Upper lobe of right lung (tissue), 1 donor: ENCODE measurements around the gene HMCN1. TPM values are rescaled to one million over a fixed set of nuclear protein-coding genes. Genes with fewer than 3 reads are reported as not detected.

Experiments
- ATAC-seq: fragments of 200-7000 bp; cut with Tn5 transposase; one replicate; pipeline ENCODE4 v1.9.1; 2020; ENCODE audit warnings: mild to moderate bottlenecking, moderate library complexity
- DNase-seq: peaks from one replicate; pipeline ENCODE4 v3.0.0-alpha.2; 2020
- H3K27ac ChIP-seq: fragments of 200-600 bp; one replicate; pipeline ENCODE4 v1.8.0; 2022
- H3K27me3 ChIP-seq: fragments of 200-600 bp; one replicate; pipeline ENCODE4 v1.8.0; 2022; ENCODE audit warnings: mild to moderate bottlenecking
- H3K36me3 ChIP-seq: fragments of 200-600 bp; one replicate; pipeline ENCODE4 v1.8.0; 2022
- H3K4me1 ChIP-seq: fragments of 200-600 bp; one replicate; pipeline ENCODE4 v1.8.0; 2022
- H3K4me3 ChIP-seq: fragments of 200-600 bp; one replicate; pipeline ENCODE4 v1.8.0; 2022; ENCODE audit warnings: mild to moderate bottlenecking
- H3K9me3 ChIP-seq: fragments of 200-600 bp; one replicate; pipeline ENCODE4 v1.8.0; 2022
- intact Hi-C: fragments of 100-400 bp; cut with DNase I; formaldehyde crosslinking; loops from one replicate; pipeline ENCODE4 v1.11.0; 2022
- total RNA-seq: library from RNA; stranded (reverse); fragmentation: NEBNext Ultra II Directional; extraction: Animal tissue kit (Norgen Biotek cat#: 25700); gene quantifications from one replicate; pipeline ENCODE4 v1.2.1, GENCODE V29; 2021
- TF ChIP-seq, protein P1 (sequence below): fragments of 200-600 bp; IDR thresholded peaks from one replicate; pipeline ENCODE4 v1.8.0; 2022; ENCODE audit warnings: antibody characterized with exemption
- donor health status: DM: no; HTN: yes; CAD: no; lungs with severe emphysema.

Gene HMCN1
- total RNA-seq, 1 donor from 2014 or later = 45.4 TPM

DNA sequence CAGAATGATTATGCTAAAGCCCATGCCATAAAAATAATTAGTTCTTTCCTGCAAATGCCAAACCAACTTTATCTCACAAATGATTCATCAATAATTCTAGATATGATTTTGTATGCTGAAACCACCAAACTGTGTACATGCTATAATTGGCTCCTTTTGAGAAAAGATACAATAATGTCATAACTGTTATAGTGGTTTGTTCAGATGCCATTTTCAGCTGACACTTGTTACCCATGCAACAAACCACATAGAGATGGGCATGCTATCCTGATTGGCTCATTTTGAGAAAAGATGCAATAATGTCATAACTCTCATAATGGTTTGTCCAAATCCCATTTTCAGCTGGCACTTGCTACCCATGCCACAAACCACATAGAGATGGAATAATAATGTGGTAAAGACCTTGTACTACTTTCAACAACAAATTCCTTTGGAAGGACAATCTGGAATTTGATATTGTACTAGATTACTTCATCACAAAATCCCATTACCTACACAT is 357.1 kb downstream of the HMCN1 start:
- TF ChIP-seq, protein P1, sequence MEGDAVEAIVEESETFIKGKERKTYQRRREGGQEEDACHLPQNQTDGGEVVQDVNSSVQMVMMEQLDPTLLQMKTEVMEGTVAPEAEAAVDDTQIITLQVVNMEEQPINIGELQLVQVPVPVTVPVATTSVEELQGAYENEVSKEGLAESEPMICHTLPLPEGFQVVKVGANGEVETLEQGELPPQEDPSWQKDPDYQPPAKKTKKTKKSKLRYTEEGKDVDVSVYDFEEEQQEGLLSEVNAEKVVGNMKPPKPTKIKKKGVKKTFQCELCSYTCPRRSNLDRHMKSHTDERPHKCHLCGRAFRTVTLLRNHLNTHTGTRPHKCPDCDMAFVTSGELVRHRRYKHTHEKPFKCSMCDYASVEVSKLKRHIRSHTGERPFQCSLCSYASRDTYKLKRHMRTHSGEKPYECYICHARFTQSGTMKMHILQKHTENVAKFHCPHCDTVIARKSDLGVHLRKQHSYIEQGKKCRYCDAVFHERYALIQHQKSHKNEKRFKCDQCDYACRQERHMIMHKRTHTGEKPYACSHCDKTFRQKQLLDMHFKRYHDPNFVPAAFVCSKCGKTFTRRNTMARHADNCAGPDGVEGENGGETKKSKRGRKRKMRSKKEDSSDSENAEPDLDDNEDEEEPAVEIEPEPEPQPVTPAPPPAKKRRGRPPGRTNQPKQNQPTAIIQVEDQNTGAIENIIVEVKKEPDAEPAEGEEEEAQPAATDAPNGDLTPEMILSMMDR = no peak
- Histone ChIP-seq H3K36me3 (peaks cover 8% of the 10 kb centered on the region), H3K9me3 (no peaks in the 10 kb centered on the region), H3K4me3 (no peak overlapping the region), H3K4me1 (peaks cover 11% of the 10 kb centered on the region), H3K27ac (no peak overlapping the region), H3K27me3 (no peaks in the 10 kb centered on the region)
- no peak for ATAC-seq
- DNase-seq = no peak
- intact Hi-C loops = no loop called here

DNA sequence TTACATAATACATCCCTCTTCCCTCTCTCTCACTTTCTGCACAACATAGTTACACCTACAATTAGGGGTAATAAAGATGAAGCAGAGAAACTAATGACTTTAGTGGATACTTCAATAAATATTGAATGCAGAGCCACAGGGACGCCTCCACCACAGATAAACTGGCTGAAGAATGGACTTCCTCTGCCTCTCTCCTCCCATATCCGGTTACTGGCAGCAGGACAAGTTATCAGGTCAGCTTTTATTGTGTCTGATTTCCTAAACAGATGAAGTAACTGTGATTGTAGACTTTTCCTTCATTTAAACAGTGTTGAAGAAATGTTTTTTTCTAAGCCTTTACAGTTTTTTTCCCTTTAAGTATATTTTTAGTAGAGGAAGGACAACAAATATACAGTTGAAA is 359.2 kb downstream of the HMCN1 start:
- H3K27ac ChIP-seq = no peak overlapping the region
- ATAC-seq (peak; percentile 43), DNase-seq (no peak)

DNA sequence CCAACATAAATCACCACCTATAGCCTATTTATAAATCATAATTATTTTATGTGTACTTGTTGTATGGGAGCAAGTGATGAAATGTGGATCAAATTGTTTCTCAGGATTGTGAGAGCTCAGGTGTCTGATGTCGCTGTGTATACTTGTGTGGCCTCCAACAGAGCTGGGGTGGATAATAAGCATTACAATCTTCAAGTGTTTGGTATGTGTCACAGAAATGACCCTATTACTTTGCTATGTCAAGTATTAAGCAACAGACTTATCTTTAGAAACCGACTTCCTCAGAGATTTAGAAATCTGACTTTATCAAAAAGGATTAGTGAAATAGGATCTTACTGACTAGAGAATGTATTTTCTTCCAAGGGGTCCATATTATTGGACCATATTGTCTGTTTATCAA is 360.0 kb downstream of the HMCN1 start:
- Histone ChIP-seq H3K27ac (no peak overlapping the region), H3K4me1 (peaks cover 11% of the 10 kb centered on the region), H3K36me3 (no peaks in the 10 kb centered on the region), H3K4me3 (no peak overlapping the region), H3K27me3 (no peaks in the 10 kb centered on the region), H3K9me3 (no peaks in the 10 kb centered on the region)
- DNase-seq (no peak), ATAC-seq (peak; percentile 80)
- intact Hi-C loops = no loop called here
- TF ChIP-seq, protein P1 = no peak

More for the DNA sequence above, 359.2 kb downstream of the HMCN1 start:
- H3K9me3 ChIP-seq = no peaks in the 10 kb centered on the region
- H3K4me1 ChIP-seq = peaks cover 11% of the 10 kb centered on the region
- TF ChIP-seq, protein P1 = no peak
- no peaks in the 10 kb centered on the region for H3K27me3 ChIP-seq
- intact Hi-C loops = no loop called here
- H3K4me3 ChIP-seq = no peak overlapping the region
- H3K36me3 ChIP-seq = no peaks in the 10 kb centered on the region

DNA sequence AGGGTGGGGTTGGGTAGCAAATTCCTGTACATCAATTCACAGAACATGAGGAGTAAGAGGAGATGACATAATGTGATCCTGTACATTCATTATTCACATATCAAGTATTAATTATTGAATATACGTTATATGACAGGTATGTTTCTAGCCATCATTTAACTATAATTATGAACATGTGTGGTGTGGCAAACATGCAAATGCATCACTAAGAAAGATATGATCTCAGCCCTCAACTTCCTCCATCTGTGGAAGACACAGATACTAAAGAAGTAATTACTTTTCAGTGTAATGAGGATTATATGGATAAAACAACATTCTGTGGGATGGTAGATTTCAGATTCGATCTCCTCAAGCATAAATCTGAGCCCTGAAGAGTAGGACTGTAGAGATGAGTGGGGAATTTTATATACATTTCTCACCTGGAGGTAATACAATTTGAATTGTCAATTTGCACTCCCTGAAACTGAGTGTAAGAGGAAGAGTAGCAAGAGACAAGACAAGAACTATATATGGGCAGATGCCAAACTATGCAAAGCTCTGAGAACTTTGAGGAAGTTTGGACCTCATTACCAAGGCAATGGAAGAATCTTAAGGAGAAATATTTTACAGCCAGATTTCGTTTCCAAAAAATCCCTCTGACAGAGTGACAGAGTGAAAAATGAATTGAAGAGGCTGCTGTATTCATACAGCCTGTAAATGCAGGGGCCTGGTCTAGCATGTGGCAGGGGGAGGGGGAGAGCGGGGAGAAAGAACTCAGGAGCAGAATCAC is 365.3 kb downstream of the HMCN1 start:
- TF ChIP-seq, protein P1 = no peak
- no peaks in the 10 kb centered on the region for H3K4me1 ChIP-seq
- H3K36me3 ChIP-seq = no peaks in the 10 kb centered on the region
- no peak for ATAC-seq
- no peak overlapping the region for H3K4me3 ChIP-seq
- intact Hi-C loops = no loop called here
- H3K27ac ChIP-seq = no peak overlapping the region
- H3K27me3 ChIP-seq = no peaks in the 10 kb centered on the region
- DNase-seq = no peak
- no peaks in the 10 kb centered on the region for H3K9me3 ChIP-seq

DNA sequence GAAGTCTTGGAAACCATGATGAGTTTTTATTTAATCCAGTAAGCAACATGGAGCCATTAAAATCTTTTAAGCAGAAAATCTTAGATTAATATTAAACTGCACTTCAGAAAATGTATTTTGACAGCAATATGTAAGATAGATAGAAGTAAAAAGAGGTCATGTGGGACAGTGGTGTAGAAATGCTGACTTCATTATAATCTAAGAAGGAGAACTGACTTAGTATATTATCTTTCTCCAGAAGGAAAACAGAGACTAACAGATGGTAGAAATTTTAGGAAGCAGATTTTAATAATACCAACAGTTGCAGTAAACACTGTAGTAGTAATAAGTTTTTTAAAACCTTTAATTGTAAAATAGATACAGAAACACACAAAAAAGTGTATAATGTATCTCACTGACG is 367.9 kb downstream of the HMCN1 start:
- no peaks in the 10 kb centered on the region for H3K4me1 ChIP-seq
- intact Hi-C loops = no loop called here
- no peaks in the 10 kb centered on the region for H3K27me3 ChIP-seq
- H3K9me3 ChIP-seq = no peaks in the 10 kb centered on the region
- H3K4me3 ChIP-seq = no peak overlapping the region
- no peak overlapping the region for H3K27ac ChIP-seq
- DNase-seq = no peak
- no peak for ATAC-seq
- TF ChIP-seq, protein P1 = no peak
- no peaks in the 10 kb centered on the region for H3K36me3 ChIP-seq
